Measurements from ENCODE around the gene NUP205.
"Not testable (repeated sequence)": the region's sequence is repeated elsewhere in the genome, so short reads cannot be mapped to it uniquely, and the experiment has no call there.

Gene NUP205

DNA sequence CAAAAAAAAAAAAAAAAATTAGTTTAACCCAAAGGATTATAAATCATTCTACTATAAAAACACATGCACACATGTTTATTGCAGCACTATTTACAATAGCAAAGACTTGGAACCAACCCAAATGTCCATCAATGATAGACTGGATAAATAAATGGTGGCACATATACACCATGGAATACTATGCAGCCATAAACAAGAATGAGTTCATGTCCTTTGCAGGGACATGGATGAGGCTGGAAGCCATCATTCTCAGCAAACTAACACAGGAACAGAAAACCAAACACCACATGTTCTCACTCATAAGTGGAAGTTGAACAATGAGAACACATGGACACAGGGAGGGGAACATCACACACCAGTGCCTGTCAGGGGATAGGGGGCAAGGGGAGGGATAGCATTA is 82.0 kb downstream of the NUP205 start:
- DNase-seq = not testable (repeated sequence)

GRCh38 chr7:135644154-135644553 is 86.4 kb downstream of the NUP205 start:
- no peak for DNase-seq

DNA sequence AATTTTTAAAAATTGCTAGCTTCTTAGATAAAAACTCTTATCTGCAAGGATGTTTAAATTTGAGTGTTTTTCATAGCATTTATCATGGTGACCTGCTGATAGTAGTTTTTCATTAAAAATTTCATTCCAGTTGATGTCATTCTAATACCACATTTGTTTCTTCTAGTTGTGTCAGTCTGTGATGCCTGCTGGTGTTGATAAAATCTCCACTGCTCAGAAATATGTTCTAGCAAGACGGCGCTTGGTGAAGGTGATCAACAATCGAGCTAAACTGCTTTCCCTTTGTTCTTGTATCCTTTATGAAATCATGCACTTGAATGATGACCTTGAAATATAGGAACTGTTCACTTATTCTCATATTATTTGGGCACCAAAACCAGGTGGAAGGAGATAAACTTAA is 87.0 kb downstream of the NUP205 start:
- DNase-seq = no peak

DNA sequence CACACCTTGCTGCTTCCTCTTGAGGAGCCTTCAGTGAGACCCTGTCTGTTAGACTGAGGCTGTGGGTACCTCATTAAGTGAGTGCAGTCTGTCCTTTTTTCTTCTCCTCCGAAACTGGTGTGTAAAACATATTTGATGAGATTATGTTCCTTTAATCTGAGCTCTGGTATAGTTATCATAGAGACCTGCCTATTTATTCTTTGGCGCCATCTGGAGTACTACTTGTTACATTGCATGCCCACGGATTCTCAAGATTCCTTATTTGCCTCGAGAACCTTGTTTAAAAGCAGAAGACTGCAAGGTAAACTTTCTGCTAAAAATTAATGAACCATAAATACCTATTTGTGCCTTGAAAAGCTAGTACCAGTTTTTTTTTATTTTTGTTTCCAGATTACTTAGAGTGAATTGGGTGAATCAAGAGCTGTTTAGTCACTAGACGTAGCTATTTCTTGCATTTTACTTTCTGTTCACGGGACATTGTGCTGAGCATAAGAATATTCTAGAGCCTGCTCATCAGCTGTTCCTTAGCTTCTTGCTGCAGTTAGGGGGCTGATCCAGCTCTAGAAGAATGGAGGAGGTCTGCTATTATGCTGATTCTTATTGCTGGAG is 87.7 kb downstream of the NUP205 start:
- no peak for DNase-seq

DNA sequence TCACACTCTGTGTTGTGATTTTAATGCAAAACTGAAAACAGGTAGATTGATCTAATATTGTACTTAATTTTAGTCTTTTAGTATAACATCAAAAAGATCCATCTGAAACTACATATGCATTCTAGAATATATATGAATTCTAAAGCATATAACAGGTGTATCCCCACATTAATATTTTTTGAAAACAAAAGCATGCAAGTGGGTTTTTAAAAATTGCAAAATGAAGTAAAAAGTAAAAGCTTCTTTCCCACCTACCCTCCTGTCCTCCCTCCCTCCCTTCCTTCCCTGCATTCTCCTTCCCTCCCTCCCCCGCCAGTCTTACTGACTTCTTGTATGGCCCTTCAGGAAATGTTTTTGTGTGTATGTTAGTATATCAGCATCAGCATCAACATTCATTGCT is 90.0 kb downstream of the NUP205 start:
- DNase-seq = no peak

DNA sequence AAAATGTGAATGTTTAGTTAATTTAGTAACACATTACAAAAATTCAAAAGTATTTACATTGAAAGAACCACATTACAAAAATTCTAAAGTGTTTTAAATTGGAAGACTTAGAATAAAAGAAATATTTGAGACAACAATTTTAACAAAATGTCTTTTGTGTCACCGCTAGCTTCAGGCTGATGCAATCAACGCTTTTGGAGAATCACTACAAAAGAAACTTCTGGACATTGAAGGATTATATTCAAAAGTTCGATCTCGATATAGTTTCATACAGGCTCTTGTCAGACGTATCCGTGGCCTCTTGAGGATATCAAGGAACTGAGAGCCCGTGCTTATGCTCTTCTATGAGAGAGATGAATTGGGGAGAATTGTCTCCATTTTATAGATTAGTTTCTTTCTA is 90.5 kb downstream of the NUP205 start:
- DNase-seq = no peak

DNA sequence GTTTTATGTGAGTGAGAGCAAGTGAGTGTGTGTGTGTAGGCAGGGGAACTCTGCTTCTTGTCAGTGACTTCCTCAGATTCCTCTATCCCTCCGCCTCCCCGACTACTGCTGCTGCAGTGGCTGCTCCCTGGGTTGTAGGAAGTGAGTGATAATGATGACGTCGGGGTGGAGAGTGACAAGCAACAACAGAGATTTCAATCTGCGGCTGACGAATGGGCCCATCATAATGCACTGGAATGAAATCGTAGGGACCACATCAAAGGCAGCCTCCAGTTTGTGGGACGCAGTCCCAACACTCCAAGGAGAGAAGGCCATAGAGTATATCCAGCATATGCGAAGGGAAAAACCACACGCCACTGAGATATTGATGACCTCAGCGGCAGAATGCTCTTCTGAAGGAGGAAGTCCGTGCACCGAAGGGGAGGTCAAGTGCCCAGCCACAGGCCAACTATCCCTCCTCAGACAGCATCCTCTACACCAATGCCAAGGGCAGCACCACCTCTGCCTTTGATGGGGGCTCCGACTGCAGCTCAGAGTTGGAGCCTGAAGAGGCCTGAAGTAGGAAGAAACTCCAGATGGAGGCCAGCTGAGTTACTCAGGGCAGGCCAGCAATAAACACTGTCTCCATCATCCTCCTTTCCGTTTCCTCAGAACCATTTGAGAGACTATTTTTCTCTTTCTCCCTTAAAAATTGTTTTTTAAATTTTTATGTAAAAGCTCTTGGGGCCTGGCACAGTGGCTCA is 93.3 kb downstream of the NUP205 start:
- no peak for DNase-seq

DNA sequence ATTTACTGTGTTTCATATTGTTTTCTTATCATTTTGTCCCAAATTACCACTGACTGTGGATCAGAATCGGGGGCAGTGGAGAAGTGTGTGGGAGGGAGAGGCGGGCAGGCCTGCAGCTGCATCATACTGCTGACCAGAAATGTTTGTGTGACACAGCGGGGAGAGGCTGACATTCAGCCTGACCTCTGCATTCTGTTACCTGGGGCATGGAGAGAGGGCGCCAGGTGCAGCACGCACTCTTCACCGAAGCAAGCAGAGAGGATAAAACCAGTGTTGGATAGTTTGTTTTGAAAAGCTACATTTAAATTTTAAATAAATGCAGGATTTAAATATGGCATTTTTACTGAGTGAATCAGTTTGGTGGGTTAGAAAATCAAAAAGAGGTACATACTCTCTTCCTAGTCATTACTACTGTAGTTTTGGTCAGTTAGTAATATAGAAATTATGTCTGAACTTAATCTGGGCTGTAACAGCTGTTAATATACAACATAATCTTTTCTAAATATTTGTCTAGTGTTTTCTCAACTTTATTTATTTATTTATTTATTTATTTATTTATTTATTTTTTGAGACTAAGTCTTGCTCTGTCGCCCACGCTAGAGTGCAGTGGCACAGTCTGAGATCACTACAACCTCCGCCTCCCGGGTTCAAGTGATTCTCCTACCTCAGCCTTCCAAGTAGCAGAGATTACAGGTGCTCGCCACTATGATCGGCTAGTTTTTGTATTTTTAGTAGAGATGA is 95.8 kb downstream of the NUP205 start:
- no peak for DNase-seq

DNA sequence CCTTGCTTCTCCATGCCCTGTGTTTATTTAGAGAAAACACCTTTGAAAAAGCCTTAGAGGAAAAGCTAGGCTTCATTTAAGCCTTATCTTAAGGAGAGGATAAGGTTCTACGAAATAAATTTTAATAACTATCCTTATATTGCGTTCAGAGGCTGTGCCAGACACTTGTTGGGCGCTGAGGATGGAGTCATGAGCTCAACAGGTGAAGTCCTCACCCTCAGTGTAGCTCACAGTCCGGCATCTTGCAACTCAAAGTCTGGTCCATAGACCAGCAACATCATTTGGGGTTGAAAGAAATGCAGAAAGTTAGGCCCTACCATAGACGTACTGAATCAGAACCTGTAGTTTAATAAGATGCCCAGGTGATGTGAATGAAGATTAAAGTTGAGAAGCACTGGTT is 100.8 kb downstream of the NUP205 start:
- DNase-seq = no peak

DNA sequence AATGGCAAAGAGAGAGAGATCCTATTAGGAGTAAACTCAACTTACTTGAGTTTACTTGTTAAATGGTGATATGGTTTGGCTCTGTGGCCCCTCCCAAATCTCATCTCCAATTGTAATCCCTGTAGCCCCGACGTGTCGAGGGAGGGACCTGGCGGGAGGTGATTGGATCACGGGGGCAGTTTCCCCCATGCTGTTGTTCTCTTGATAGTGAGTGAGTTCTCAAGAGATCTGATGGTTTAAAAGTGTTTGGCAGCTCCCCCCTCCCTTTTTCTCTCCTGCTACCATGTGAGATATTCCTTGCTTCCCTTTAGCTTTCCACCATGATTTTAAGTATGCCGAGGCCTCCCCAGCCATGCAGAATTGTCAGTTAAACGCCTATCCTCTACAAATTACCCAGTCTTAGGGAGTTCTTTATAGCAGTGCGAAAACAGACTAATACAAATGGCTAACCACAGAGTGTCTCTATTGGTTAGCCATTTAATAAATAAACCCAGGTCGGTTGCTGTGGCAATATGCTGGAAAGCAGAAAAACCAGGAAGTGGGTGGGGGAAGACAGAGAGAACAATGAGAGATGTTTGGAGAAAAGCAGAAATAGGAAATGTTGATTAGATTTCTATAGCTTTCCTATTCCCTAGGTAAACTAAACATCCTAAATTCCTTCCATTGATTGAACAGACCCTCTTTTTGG is 101.6 kb downstream of the NUP205 start:
- no peak for DNase-seq

DNA sequence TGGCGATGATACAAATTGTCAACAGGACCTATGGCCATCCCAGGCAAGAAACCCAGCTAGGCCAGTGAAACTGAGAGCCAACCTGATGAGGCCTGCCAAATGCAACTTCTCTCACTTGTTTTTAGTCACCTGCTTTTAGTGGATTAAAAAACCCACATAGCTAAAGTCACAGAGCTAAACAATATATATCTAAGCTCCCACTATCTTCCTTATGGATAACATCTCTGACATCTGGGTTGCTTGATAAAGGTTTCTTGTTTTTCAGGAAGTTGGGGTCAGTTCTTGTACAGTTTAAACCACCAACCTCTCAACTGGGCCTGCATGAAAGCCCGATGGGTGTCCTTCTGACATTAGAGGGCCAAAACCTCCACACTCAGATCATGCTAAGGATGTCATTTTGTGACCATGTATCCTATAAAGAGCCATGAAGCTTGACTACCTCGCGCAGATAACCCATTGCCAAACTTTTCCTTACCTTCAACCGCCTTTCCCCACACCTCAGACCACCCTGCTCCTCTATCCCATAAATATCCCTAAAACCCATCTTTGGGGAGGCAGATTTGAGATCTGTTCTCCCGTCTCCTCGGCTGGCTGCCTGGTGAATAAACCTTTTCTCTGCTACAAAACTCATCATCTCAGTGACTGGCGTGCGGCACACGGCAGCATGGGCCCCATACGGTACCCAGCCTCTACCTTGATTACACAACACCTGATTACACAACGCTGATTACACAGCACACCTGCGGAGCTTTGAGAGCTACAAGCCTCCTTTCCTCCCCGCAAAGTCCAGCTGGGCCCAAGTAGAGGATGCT is 103.8 kb downstream of the NUP205 start:
- peak; percentile 48 for DNase-seq

DNA sequence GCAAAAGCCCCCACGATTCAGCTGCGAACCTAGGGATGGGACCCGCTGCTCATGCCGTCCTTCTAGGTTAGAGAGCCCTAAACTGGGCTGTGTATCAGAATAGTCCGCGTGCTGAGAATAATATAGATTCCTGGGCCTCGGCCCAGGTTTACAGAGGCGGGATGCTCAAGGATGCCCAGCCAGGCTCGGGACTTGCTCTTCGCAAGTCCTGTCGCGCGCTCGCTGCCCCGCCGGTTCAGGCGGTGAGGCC is 104.3 kb downstream of the NUP205 start:
- no peak for DNase-seq

GRCh38 chr7:135662373-135663114 is 104.8 kb downstream of the NUP205 start, which contains the start of gene STMP1:
Gene STMP1, plus strand, starts transcription at chr7:135662514.
- peak; percentile 81 for DNase-seq

- DNase-seq = no peak
Measured at GRCh38 chr7:135664046-135664589, 106.4 kb downstream of the NUP205 start.

DNA sequence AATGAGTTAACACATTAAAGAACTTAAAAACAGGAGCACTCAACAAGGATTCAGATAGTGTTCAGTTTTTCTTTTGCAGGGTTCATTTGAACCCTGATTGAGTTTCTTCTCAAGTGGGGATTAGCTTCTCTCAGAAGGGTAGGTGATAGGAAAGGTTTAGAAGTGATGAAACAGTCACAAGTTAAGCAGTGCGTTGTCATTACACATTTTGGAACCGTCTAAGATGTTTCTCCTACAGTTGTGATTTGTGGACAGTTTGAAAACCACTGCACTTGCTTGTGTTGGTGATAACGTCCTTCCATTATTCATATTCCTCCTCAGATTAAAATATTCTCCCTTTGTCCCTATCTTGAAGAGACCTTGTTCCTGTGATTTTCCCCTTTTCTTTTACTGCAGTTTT is 107.3 kb downstream of the NUP205 start:
- no peak for DNase-seq

DNA sequence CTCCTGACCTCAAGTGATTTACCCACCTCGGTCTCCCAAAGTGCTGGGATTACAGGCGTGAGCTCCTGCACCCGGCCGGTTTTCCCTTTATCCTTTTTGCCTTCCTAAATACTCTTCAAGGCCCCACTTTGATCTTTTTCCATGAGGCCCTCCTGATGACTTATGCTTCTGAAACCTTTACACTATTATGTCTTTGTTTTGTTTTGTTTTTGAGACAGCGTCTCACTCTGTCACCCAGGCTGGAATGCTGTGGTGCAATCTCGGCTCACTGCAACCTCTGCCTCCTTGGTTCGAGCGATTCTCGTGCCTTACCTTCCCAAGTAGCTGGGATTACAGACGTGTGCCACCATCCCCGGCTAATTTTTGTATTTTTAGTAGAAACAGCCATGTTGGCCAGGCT is 108.4 kb downstream of the NUP205 start:
- no peak for DNase-seq

- no peak for DNase-seq
Measured at GRCh38 chr7:135666846-135667245, 109.1 kb downstream of the NUP205 start.

GRCh38 chr7:135667626-135668025 is 109.9 kb downstream of the NUP205 start:
- not testable (repeated sequence) for DNase-seq

DNA sequence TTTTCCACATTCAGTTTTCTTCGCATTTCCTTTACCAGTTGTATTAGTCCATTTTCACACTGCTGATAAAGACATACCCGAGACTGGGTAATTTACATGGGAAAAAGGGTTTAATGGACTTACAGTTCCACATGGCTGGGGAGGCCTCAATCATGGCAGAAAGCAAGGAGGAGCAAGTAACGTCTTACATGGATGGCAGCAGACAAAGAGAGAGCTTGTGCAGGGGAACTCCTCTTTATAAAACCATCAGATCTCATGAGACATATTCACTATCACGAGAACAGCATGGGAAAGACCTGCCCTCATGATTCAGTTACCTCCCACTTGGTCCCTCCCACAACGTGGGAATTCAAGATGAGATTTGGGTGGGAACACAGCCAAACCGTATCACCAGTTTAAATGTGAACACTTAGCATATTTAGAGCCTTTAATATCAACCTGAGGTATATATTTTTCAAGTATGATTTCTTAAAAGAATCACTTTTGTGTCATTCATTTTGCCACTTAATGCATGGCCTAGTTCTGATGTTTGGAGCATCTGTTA is 111.2 kb downstream of the NUP205 start:
- not testable (repeated sequence) for DNase-seq

GRCh38 chr7:135669774-135670173 is 112.1 kb downstream of the NUP205 start:
- no peak for DNase-seq

DNA sequence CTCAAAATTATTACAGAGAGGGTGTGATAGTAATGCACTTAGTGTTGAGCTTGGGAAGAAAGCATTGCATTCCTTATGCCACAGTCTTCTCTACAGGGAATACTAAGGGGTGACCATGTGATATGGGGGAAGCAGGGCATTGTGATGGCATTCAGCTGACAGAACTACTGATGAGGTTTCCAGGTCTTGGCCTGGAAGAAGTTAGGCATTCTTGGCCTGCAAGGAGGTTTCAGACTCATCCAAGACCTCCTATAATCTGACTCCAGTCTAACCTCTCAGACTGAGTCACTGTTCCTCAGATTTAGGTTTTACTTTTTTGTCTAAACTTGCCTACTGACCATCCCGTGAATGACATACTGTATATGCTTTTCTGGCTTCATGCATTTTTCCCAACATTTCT is 112.5 kb downstream of the NUP205 start:
- no peak for DNase-seq
